ENCODE data around the gene CACNA2D2.

- TF ChIP-seq CTCF (IDR thresholded peaks at IDR 0.05; ENCODE audit: insufficient read depth, low read length) = no peak
- no peak for TF ChIP-seq REST (IDR thresholded peaks at IDR 0.05; ENCODE audit: insufficient replicate concordance, low read depth)
- no peak for TF ChIP-seq POLR2AphosphoS5 (IDR thresholded peaks at IDR 0.05; ENCODE audit: low read depth)
These were observed 42.3 kb upstream of the CACNA2D2 start for GRCh38 chr3:50545781-50546180.
